Measurements from ENCODE around the gene MMP14. TPM values are rescaled to one million over a fixed set of nuclear protein-coding genes. Genes with fewer than 3 reads are reported as not detected.
A peak's percentile ranks its signal among the peaks of the same experiment; 100 is the strongest.

Gene MMP14
- total RNA-seq, 1 donor: 580 TPM

DNA sequence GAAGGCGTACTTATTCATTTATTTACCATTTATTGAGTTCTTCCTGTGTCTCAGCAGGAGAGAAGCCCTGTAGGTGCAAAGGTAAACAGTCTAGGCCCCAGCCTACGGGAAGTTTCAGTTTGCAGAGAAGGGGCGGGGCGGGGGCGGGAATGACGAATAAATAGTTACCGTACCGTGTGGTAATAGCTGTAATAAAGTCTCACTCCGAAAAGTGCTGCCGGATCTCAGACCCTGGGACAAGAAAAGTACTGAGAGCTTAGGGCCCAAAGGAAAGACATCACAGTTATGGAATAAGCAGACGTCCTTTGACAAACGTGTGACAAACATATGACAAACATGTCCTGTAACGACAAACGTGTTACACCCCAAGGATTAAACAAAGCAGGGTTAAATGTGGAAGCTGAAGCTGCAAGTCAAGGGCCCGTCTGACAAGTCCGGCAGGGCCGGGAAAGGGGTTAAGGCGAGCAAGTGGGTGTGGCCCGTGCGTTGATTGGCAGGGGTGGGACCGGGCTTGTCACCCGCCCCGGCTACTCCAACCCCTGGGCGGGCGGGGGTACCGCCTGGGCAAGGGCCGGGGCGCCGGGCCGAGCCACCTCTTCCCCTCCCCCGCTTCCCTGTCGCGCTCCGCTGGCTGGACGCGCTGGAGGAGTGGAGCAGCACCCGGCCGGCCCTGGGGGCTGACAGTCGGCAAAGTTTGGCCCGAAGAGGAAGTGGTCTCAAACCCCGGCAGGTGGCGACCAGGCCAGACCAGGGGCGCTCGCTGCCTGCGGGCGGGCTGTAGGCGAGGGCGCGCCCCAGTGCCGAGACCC is 35.0 kb downstream of the MMP14 start, which contains the start of gene LRP10:
Gene LRP10, plus strand, starts transcription at position 517 of the 809 bp plus-strand sequence. CDS start 564 bp downstream, outside the sequence.
- TF ChIP-seq, protein P1, sequence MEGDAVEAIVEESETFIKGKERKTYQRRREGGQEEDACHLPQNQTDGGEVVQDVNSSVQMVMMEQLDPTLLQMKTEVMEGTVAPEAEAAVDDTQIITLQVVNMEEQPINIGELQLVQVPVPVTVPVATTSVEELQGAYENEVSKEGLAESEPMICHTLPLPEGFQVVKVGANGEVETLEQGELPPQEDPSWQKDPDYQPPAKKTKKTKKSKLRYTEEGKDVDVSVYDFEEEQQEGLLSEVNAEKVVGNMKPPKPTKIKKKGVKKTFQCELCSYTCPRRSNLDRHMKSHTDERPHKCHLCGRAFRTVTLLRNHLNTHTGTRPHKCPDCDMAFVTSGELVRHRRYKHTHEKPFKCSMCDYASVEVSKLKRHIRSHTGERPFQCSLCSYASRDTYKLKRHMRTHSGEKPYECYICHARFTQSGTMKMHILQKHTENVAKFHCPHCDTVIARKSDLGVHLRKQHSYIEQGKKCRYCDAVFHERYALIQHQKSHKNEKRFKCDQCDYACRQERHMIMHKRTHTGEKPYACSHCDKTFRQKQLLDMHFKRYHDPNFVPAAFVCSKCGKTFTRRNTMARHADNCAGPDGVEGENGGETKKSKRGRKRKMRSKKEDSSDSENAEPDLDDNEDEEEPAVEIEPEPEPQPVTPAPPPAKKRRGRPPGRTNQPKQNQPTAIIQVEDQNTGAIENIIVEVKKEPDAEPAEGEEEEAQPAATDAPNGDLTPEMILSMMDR (IDR thresholded peaks at IDR 0.05; ENCODE audit: extremely low read depth, low read depth, low read length): no peak
- peak within 1 kb of the TSS; percentile 92 for H3K27ac ChIP-seq (ENCODE audit: low read depth, low read length)
- H3K4me1 ChIP-seq (ENCODE audit: insufficient read depth, low read length): peaks cover 21% of the 10 kb centered on the region
- peaks cover 33% of the 10 kb centered on the region for H3K79me2 ChIP-seq (ENCODE audit: insufficient read depth, low read length)
- peaks cover 27% of the 10 kb centered on the region for H3K36me3 ChIP-seq (ENCODE audit: insufficient read depth, low read length)
- peaks cover 22% of the 10 kb centered on the region for H4K20me1 ChIP-seq (ENCODE audit: insufficient read depth, low read length)
- H2AFZ ChIP-seq (ENCODE audit: low read length): peak within 1 kb of the TSS; percentile 98
- peak within 1 kb of the TSS; percentile 100 for H3K4me2 ChIP-seq (ENCODE audit: insufficient read depth, low read length)
- H3K27me3 ChIP-seq (ENCODE audit: insufficient read depth, low read length): no peaks in the 10 kb centered on the region
- DNase-seq (ENCODE audit: insufficient read length, low spot score, missing footprints): peak; percentile 95
- H3K4me3 ChIP-seq (ENCODE audit: insufficient read depth, low read length): peak within 1 kb of the TSS; percentile 91
- H3K9me3 ChIP-seq (ENCODE audit: low read depth, low read length): no peaks in the 10 kb centered on the region

- peaks cover 33% of the 10 kb centered on the region for H3K79me2 ChIP-seq (ENCODE audit: insufficient read depth, low read length)
- TF ChIP-seq, protein P1 (IDR thresholded peaks at IDR 0.05; ENCODE audit: extremely low read depth, low read depth, low read length): peak; percentile 98
- peaks cover 24% of the 10 kb centered on the region for H4K20me1 ChIP-seq (ENCODE audit: insufficient read depth, low read length)
- no peaks in the 10 kb centered on the region for H3K9me3 ChIP-seq (ENCODE audit: low read depth, low read length)
- peak; percentile 96 for DNase-seq (ENCODE audit: insufficient read length, low spot score, missing footprints)
- H3K4me1 ChIP-seq (ENCODE audit: insufficient read depth, low read length): peaks cover 21% of the 10 kb centered on the region
- H3K4me2 ChIP-seq (ENCODE audit: insufficient read depth, low read length): peak overlapping the region; percentile 100
- peak overlapping the region; percentile 98 for H2AFZ ChIP-seq (ENCODE audit: low read length)
- peaks cover 34% of the 10 kb centered on the region for H3K36me3 ChIP-seq (ENCODE audit: insufficient read depth, low read length)
- no peaks in the 10 kb centered on the region for H3K27me3 ChIP-seq (ENCODE audit: insufficient read depth, low read length)
- H3K4me3 ChIP-seq (ENCODE audit: insufficient read depth, low read length): peak overlapping the region; percentile 91
- H3K27ac ChIP-seq (ENCODE audit: low read depth, low read length): peak overlapping the region; percentile 92
Observed at GRCh38 chr14:22872033-22872832, 35.8 kb downstream of the MMP14 start.

DNA sequence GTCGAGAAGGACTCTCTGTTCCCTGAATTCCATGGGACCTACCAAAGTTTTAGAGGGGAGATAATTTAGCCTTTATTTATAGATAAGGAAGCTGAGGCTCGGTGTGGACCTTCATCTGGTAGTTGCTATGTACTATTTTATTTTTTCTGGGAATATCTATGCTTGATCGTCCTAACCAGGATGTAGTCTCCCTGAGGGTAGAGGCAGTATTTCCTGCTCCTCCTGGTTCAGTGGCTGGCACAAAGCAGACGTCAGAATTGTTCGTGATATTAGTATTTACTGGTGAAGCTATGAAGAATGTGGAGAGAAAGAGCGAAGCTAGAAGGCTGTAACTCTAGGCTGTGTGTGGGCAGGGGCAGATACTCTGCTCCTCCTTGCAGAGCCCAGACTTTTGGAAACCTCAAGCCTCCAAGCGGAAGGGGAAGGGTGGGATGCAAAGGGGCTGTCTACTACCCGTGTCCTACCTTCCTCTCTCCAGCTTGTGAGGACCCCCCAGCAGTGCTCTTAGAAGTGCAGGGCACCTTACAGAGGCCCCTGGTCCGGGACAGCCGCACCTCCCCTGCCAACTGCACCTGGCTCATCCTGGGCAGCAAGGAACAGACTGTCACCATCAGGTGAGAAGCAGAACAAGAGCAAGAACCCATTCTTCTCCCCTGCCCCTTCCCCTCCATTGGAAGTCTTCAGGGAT is 36.6 kb downstream of the MMP14 start:
- DNase-seq (ENCODE audit: insufficient read length, low spot score, missing footprints): peak; percentile 88
- H3K9me3 ChIP-seq (ENCODE audit: low read depth, low read length): no peaks in the 10 kb centered on the region
- TF ChIP-seq, protein P1 (IDR thresholded peaks at IDR 0.05; ENCODE audit: extremely low read depth, low read depth, low read length): peak; percentile 15

More for the DNA sequence above, 36.6 kb downstream of the MMP14 start:
- peak overlapping the region; percentile 98 for H2AFZ ChIP-seq (ENCODE audit: low read length)
- peaks cover 42% of the 10 kb centered on the region for H3K36me3 ChIP-seq (ENCODE audit: insufficient read depth, low read length)
- H4K20me1 ChIP-seq (ENCODE audit: insufficient read depth, low read length): peaks cover 24% of the 10 kb centered on the region
- peaks cover 21% of the 10 kb centered on the region for H3K4me1 ChIP-seq (ENCODE audit: insufficient read depth, low read length)
- H3K79me2 ChIP-seq (ENCODE audit: insufficient read depth, low read length): peaks cover 33% of the 10 kb centered on the region
- no peaks in the 10 kb centered on the region for H3K27me3 ChIP-seq (ENCODE audit: insufficient read depth, low read length)
- H3K4me3 ChIP-seq (ENCODE audit: insufficient read depth, low read length): peak overlapping the region; percentile 91
- H3K27ac ChIP-seq (ENCODE audit: low read depth, low read length): peak overlapping the region; percentile 92
- peak overlapping the region; percentile 100 for H3K4me2 ChIP-seq (ENCODE audit: insufficient read depth, low read length)

Data from osteoblast (primary cell).